A549 (cell line): ENCODE results near the gene ARID3A. TPM values are rescaled to one million over a fixed set of nuclear protein-coding genes. Genes with fewer than 3 reads are reported as not detected.

ENCODE experiments used
- ATAC-seq, 2 experiments: fragments of 200-7000 bp in 1 of 2; fragments of >200 bp in 1 of 2; cut with Nextera tagmentation in 1 of 2; cut with Tn5 transposase in 1 of 2; 3 replicates each; pipeline versions ENCODE4 v1.8.0 to v1.9.1; 2018 to 2020; ENCODE audit warnings: mild to moderate bottlenecking in 1 of 2, moderate library complexity in 1 of 2
- CTCF ChIA-PET: fragments of 300-600 bp; sonication (Branson Sonifier 250); formaldehyde crosslinking; extraction: SDS; loops from one replicate; lab custom pipeline; 2021; ENCODE audit warnings: antibody characterized with exemption, inconsistent platforms; lab: Yijun Ruan, JAX
- POLR2A ChIA-PET: fragments of 350-600 bp; formaldehyde crosslinking; extraction: SDS; loops from one replicate; lab custom pipeline; 2021; ENCODE audit warnings: antibody characterized with exemption, inconsistent platforms; lab: Yijun Ruan, JAX
- DNase-seq, 2 experiments: peaks; one replicate each; pipeline versions ENCODE4 v3.0.0 to v3.0.0-alpha.2; 2011 to 2016; ENCODE audit warnings: low read depth in 1 of 2, low spot score in 1 of 2
- FAIRE-seq: peaks from 2 replicates; lab custom pipeline; 2011; peaks lifted over from hg19 to GRCh38; lab: Jason Lieb, UNC
- H3K27ac ChIP-seq, 2 experiments: fragments of >200 bp; sonication (Bioruptor Twin); formaldehyde crosslinking; 3 replicates each; pipeline ENCODE4 v1.5.1; 2016 to 2017
- H3K4me1 ChIP-seq: fragments of >200 bp; sonication (Bioruptor Twin); formaldehyde crosslinking; 3 replicates; pipeline ENCODE4 v1.6.1; 2016
- H3K4me2 ChIP-seq: fragments of >200 bp; sonication (Bioruptor Twin); formaldehyde crosslinking; 3 replicates; pipeline ENCODE4 v1.6.1; 2016
- H3K4me3 ChIP-seq: fragments of >200 bp; sonication (Bioruptor Twin); formaldehyde crosslinking; 3 replicates; pipeline ENCODE4 v1.5.1; 2016
- H3K9me3 ChIP-seq: fragments of >200 bp; sonication (Bioruptor Twin); formaldehyde crosslinking; 3 replicates; pipeline ENCODE4 v1.6.1; 2016
- CBX8 ChIP-seq: fragments of 200-600 bp; sonication (generic); IDR thresholded peaks from 2 replicates; pipeline ENCODE4 v1.6.1; 2016
- CHD4 ChIP-seq: fragments of 200-600 bp; sonication (generic); IDR thresholded peaks from 2 replicates; pipeline ENCODE4 v1.6.1; 2016; ENCODE audit warnings: antibody characterized with exemption, mild to moderate bottlenecking, borderline replicate concordance
- FOSB ChIP-seq: fragments of 250-450 bp; sonication (Bioruptor Pico); IDR thresholded peaks from 2 replicates; pipeline ENCODE4 v1.5.0; 2020; ENCODE audit warnings: mild to moderate bottlenecking, moderate library complexity
- HEYL ChIP-seq: fragments of 250-450 bp; sonication (Bioruptor Pico); IDR thresholded peaks from 2 replicates; pipeline ENCODE4 v1.8.0; 2021; ENCODE audit warnings: mild to moderate bottlenecking, moderate library complexity
- HOXA7 ChIP-seq: fragments of 250-450 bp; sonication (Bioruptor Pico); IDR thresholded peaks from 2 replicates; pipeline ENCODE4 v1.5.0; 2020; ENCODE audit warnings: mild to moderate bottlenecking, moderate library complexity
- MAFK ChIP-seq: fragments of 450-650 bp; IDR thresholded peaks from 2 replicates; pipeline ENCODE4 v1.6.1; 2014; ENCODE audit not compliant: partially characterized antibody
- MYC ChIP-seq: IDR thresholded peaks from 2 replicates; pipeline ENCODE4 v1.6.1; 2012; ENCODE audit warnings: mild to moderate bottlenecking, inconsistent platforms, low read length, improper control_type of control experiment, borderline replicate concordance
- PHF8 ChIP-seq: fragments of 200-600 bp; sonication (generic); IDR thresholded peaks from 2 replicates; pipeline ENCODE4 v1.6.1; 2016; ENCODE audit warnings: low read depth, mild to moderate bottlenecking, antibody characterized with exemption, moderate library complexity, borderline replicate concordance
- POLR2AphosphoS2 ChIP-seq: conservative IDR thresholded peaks from 2 replicates; pipeline ENCODE4 v1.6.1; 2012; ENCODE audit warnings: low read length, improper control_type of control experiment, inconsistent platforms
- RAD21 ChIP-seq, 2 experiments: fragments of >200 bp in 1 of 2; sonication (Bioruptor Twin) in 1 of 2; formaldehyde crosslinking in 1 of 2; IDR thresholded peaks in 1 of 2; conservative IDR thresholded peaks in 1 of 2; 2 replicates in 1 of 2; 3 replicates in 1 of 2; pipeline ENCODE4 v1.6.1; 2012 to 2018; ENCODE audit warnings: inconsistent platforms in 1 of 2
- RARB ChIP-seq: fragments of 250-450 bp; sonication (Bioruptor Pico); IDR thresholded peaks from 2 replicates; pipeline ENCODE4 v1.8.0; 2021; ENCODE audit warnings: mild to moderate bottlenecking, moderate library complexity
- RFX5 ChIP-seq: fragments of 450-650 bp; IDR thresholded peaks from 2 replicates; pipeline ENCODE4 v1.7.1; 2014; ENCODE audit warnings: antibody characterized with exemption, mild to moderate bottlenecking, moderate library complexity
- SMC3 ChIP-seq: fragments of >200 bp; sonication (Bioruptor Twin); formaldehyde crosslinking; IDR thresholded peaks from 3 replicates; pipeline ENCODE4 v1.6.1; 2018; ENCODE audit warnings: inconsistent platforms
- TFCP2L1 ChIP-seq: fragments of 250-450 bp; sonication (Bioruptor Pico); IDR thresholded peaks from 2 replicates; pipeline ENCODE4 v1.5.0; 2021; ENCODE audit warnings: mild to moderate bottlenecking
- WGBS: methylation state at CpG from one replicate; pipeline ENCODE4 v1.1.6; 2017; ENCODE audit errors: missing lambda C conversion rate; 5-methylcytosine and 5-hydroxymethylcytosine counted together
- polyA plus RNA-seq, 4 experiments: library from polyadenylated mRNA; depleted of rRNA in 3 of 4; stranded (reverse); fragments of >200 nt; fragmentation: RNase III in 1 of 4; extraction: RNeasy Plus Mini Kit Qiagen cat#74134 plus additional on column Dnase treatment in 1 of 4; gene quantifications; 2 replicates in 3 of 4; 3 replicates in 1 of 4; pipeline ENCODE4 v1.2.3, GENCODE V29; 2011 to 2017
- TF ChIP-seq, protein P1 (sequence below): IDR thresholded peaks from 2 replicates; pipeline ENCODE4 v1.6.1; 2012
- TF ChIP-seq, protein P2 (sequence below): fragments of >200 bp; sonication (Bioruptor Twin); formaldehyde crosslinking; IDR thresholded peaks from 3 replicates; pipeline ENCODE4 v1.5.1; 2016
- TF ChIP-seq, protein P3 (sequence below): fragments of >200 bp; sonication (Bioruptor Twin); formaldehyde crosslinking; IDR thresholded peaks from 3 replicates; pipeline ENCODE4 v1.6.1; 2016
- TF ChIP-seq, protein P4 (sequence below): IDR thresholded peaks from 2 replicates; pipeline ENCODE4 v1.6.1; 2012
- TF ChIP-seq, protein P5 (sequence below): fragments of 150-350 bp; IDR thresholded peaks from 2 replicates; pipeline ENCODE4 v1.6.1; 2014; ENCODE audit warnings: low read depth, mild to moderate bottlenecking, low read length

The ARID3A gene
- polyA plus RNA-seq, 2 of the 4 experiments (the other 2 are of a cell fraction): 3.3 to 6.1 TPM

DNA sequence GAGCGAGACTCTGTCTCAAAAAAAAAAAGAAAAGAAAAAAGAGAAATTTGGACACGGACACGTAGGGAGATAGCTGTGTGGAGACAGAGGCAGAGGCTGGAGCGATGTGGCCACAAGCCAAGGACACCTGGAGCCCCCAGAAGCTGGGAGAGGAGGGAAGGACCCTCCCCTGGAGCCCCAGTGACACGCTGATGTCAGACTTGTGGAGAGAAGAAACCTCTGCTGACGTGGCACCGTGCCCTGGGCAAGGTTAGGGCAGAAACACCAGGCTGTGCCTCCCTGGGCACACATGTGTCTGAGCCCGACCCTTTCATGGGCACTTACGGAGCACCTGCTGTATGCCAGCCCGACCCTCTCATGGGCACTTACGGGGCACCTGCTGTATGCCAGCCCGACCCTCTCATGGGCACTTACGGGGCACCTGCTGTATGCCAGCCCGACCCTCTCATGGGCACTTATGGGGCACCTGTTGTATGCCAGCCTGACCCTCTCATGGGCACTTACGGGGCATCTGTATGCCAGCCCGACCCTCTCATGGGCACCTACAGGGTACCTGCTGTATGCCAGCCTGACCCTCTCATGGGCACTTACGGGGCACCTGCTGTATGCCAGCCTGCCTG lies 17.8 kb downstream of the ARID3A start:
- ChIA-PET CTCF (interaction anchor here (0.7 kb wide), 1 partner anchor 13 kb away, joined by 3 read pairs; no protein-coding TSS in a partner anchor), POLR2A (no interaction called here)
- no peak for FAIRE-seq
- TF ChIP-seq CHD4: no peak
- no peak overlapping the region for H3K27ac ChIP-seq
- peaks cover 23% of the 10 kb centered on the region for H3K4me1 ChIP-seq
- no peak for DNase-seq
- H3K4me2 ChIP-seq: no peak overlapping the region
- H3K4me3 ChIP-seq: no peak overlapping the region
- 90% methylated on average over 12 of the region's 17 CpGs for WGBS
- no peak for ATAC-seq
- H3K9me3 ChIP-seq: no peaks in the 10 kb centered on the region

DNA sequence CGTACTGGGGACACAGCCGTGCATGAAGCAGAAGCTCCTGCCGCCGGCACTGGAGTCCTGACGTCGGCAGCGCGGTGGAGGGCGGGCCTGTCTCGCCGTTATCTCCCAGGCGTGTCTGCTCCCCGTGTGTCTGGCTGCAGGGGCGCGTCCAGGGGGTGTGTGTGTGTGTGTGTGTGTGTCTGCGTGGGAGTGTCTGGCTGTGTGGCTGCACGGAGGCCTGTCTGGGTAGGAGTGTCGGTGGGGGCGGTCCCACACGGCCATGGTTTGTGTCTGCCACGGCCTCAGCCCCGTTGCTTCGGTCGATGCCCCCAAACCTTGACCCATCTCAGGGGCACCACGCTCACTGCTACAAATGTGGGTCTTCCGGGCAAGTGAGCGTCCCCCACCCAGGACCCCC lies 18.3 kb downstream of the ARID3A start:
- Histone ChIP-seq H3K9me3 (no peaks in the 10 kb centered on the region), H3K27ac (no peak overlapping the region), H3K4me1 (peaks cover 27% of the 10 kb centered on the region), H3K4me3 (no peak overlapping the region)
- ATAC-seq: no peak
- POLR2A ChIA-PET: no interaction called here
- no peak for DNase-seq
- TF ChIP-seq PHF8 (no peak), RFX5 (no peak), POLR2AphosphoS2 (no peak), HEYL (no peak), TFCP2L1 (CRISPR knock-in tag) (no peak), MAFK (no peak), HOXA7 (CRISPR knock-in tag) (no peak), RAD21 (conservative IDR thresholded peaks at IDR 0.05 in 1 of 2, IDR thresholded peaks at IDR 0.05 in 1 of 2) (no peak), CBX8 (no peak), RARB (CRISPR knock-in tag) (no peak), SMC3 (no peak), CHD4 (no peak), MYC (no peak), FOSB (CRISPR knock-in tag) (no peak)
- TF ChIP-seq, protein P1, sequence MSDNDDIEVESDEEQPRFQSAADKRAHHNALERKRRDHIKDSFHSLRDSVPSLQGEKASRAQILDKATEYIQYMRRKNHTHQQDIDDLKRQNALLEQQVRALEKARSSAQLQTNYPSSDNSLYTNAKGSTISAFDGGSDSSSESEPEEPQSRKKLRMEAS: no peak
- TF ChIP-seq, protein P2, sequence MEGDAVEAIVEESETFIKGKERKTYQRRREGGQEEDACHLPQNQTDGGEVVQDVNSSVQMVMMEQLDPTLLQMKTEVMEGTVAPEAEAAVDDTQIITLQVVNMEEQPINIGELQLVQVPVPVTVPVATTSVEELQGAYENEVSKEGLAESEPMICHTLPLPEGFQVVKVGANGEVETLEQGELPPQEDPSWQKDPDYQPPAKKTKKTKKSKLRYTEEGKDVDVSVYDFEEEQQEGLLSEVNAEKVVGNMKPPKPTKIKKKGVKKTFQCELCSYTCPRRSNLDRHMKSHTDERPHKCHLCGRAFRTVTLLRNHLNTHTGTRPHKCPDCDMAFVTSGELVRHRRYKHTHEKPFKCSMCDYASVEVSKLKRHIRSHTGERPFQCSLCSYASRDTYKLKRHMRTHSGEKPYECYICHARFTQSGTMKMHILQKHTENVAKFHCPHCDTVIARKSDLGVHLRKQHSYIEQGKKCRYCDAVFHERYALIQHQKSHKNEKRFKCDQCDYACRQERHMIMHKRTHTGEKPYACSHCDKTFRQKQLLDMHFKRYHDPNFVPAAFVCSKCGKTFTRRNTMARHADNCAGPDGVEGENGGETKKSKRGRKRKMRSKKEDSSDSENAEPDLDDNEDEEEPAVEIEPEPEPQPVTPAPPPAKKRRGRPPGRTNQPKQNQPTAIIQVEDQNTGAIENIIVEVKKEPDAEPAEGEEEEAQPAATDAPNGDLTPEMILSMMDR: no peak
- TF ChIP-seq, protein P3, sequence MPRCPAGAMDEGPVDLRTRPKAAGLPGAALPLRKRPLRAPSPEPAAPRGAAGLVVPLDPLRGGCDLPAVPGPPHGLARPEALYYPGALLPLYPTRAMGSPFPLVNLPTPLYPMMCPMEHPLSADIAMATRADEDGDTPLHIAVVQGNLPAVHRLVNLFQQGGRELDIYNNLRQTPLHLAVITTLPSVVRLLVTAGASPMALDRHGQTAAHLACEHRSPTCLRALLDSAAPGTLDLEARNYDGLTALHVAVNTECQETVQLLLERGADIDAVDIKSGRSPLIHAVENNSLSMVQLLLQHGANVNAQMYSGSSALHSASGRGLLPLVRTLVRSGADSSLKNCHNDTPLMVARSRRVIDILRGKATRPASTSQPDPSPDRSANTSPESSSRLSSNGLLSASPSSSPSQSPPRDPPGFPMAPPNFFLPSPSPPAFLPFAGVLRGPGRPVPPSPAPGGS: no peak
- TF ChIP-seq, protein P4, sequence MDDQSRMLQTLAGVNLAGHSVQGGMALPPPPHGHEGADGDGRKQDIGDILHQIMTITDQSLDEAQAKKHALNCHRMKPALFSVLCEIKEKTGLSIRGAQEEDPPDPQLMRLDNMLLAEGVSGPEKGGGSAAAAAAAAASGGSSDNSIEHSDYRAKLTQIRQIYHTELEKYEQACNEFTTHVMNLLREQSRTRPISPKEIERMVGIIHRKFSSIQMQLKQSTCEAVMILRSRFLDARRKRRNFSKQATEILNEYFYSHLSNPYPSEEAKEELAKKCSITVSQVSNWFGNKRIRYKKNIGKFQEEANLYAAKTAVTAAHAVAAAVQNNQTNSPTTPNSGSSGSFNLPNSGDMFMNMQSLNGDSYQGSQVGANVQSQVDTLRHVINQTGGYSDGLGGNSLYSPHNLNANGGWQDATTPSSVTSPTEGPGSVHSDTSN: no peak
- TF ChIP-seq, protein P5, sequence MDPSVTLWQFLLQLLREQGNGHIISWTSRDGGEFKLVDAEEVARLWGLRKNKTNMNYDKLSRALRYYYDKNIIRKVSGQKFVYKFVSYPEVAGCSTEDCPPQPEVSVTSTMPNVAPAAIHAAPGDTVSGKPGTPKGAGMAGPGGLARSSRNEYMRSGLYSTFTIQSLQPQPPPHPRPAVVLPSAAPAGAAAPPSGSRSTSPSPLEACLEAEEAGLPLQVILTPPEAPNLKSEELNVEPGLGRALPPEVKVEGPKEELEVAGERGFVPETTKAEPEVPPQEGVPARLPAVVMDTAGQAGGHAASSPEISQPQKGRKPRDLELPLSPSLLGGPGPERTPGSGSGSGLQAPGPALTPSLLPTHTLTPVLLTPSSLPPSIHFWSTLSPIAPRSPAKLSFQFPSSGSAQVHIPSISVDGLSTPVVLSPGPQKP: no peak
- TF ChIP-seq, all 56 proteins: peak for 0
- no peak overlapping the region for H3K4me2 ChIP-seq
- 84% methylated on average over 10 of the region's 27 CpGs for WGBS
- no peak for FAIRE-seq
- CTCF ChIA-PET: interaction anchor here (0.7 to 1.5 kb wide), 2 partner anchors 8 to 12 kb away, joined by 3 read pairs; no protein-coding TSS in a partner anchor
